GM13977 (cell line): ENCODE data around the gene SMAD9.

Experiments
- DNase-seq: peaks from one replicate; pipeline ENCODE4 v3.0.0; 2012; ENCODE audit warnings: low spot score
- CTCF ChIP-seq: IDR thresholded peaks from 2 replicates; pipeline ENCODE4 v1.5.1; 2012; ENCODE audit warnings: mild to moderate bottlenecking, control low read depth; ENCODE audit not compliant: insufficient read depth; ENCODE audit errors: extremely low read depth, missing control alignments
- in situ Hi-C: fragments of 300-500 bp; cut with MboI; formaldehyde crosslinking; loops from one replicate; pipeline ENCODE4 v1.12.0; 2022; ENCODE audit warnings: low sequenced_read_pairs, low pct_unique_long_range_greater_than_20kb, mixed read lengths, inconsistent platforms; ENCODE audit not compliant: unreplicated experiment

SMAD9 gene

DNA sequence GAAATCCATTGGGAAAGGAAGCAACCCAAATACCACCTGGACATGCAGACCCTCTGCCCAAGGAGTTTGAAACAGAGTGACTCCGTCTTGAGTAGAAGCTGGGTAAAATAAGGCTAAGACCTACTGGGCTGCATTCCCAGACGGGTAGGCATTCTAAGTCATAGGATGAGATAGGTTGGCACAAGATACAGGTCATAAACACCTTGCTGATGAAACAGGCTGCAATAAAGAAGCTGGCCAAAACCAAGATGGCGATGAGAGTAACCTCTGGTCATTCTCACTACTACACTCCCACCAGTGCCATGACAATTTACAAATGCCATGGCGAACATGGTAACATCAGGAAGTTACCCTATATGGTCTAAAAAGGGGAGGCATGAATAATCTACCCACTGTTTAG lies 60.8 kb downstream of the SMAD9 start:
- no peak for DNase-seq
- in situ Hi-C loops = loop anchor here (10.0 kb wide), 1 partner anchor 126 kb away; no protein-coding TSS in a partner anchor
- TF ChIP-seq CTCF = no peak

DNA sequence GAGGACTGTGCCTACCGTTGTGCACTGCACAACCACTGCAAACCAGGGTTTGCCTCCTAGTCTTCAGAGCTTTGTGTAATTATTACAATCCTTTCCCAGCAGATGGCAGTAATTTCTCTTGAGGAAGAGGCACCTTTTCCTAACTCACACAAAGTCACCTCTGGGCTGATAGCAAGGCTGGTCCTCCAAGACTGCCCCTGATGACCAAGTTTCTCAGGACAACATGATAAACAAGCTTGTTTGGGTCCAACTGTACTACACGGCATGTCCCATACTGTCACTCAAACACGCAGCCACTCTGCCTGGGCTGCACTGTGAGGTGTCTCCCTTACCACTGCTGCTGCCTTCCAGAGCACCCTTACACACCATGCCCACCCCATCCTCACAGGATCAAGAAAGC lies 61.7 kb downstream of the SMAD9 start:
- peak; percentile 45 for TF ChIP-seq CTCF
- in situ Hi-C loops = loop anchor here (10.0 kb wide), 1 partner anchor 127 kb away; no protein-coding TSS in a partner anchor
- DNase-seq = peak; percentile 28

- DNase-seq = no peak
- TF ChIP-seq CTCF = no peak
- in situ Hi-C loops = loop anchor here (10.0 kb wide), 1 partner anchor 128 kb away; no protein-coding TSS in a partner anchor
Observed at GRCh38 chr13:36857253-36857652, 62.8 kb downstream of the SMAD9 start.

- in situ Hi-C loops = loop anchor here (10.0 kb wide), 1 partner anchor 134 kb away; no protein-coding TSS in a partner anchor
- no peak for DNase-seq
- peak; percentile 16 for TF ChIP-seq CTCF
Observed at GRCh38 chr13:36850790-36851438, 69.1 kb downstream of the SMAD9 start.

- in situ Hi-C loops = no loop called here
- peak; percentile 17 for DNase-seq
- peak; percentile 40 for TF ChIP-seq CTCF
Observed at GRCh38 chr13:36848199-36848982, 71.6 kb downstream of the SMAD9 start.

- DNase-seq = no peak
- TF ChIP-seq CTCF = no peak
- in situ Hi-C loops = no loop called here
Observed at GRCh38 chr13:36847606-36848005, 72.4 kb downstream of the SMAD9 start.
